ENCODE data around the gene MSRB3.

MSRB3 gene

DNA sequence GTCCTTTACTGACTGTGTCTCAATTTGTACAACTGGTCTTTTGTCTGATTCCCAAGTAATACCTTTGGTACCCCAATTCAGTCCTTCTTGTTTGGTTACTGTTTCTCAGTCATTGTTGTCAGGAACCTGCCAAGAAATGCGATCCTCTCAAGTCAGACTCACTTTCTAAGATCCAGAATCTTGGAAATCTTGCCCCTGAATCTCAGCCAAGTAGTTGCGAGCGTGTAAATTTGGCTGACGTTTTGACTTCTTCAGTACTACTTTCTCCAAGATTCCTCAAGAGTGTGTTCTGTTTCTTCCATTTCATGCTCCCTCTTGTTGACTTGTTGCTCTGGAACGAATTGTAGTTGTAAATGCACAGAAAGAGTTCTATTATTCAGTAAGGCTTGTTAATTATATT lies 114.0 kb downstream of the MSRB3 start:
- no peak for DNase-seq (ENCODE audit: low read depth, low spot score)

DNA sequence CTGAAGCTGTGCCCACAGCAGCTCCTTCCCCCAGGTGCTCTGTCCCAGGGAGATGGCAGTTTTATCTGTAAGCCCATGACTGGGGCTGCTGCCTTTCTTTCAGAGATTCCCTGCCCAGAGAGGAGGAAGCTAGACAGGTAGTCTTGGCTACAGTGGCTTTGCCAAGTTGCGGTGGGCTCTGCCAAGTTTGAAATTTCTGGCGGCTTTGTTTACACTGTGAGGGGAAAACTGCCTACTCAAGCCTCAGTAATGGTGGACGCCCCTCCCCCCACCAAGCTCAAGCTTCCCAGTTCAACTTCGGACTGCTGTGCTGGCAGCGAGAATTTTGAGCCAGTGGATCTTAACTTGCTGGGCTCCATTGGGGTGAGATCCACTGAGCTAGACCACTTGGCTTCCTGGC lies 124.7 kb downstream of the MSRB3 start:
- no peak for DNase-seq (ENCODE audit: low read depth, low spot score)

DNA sequence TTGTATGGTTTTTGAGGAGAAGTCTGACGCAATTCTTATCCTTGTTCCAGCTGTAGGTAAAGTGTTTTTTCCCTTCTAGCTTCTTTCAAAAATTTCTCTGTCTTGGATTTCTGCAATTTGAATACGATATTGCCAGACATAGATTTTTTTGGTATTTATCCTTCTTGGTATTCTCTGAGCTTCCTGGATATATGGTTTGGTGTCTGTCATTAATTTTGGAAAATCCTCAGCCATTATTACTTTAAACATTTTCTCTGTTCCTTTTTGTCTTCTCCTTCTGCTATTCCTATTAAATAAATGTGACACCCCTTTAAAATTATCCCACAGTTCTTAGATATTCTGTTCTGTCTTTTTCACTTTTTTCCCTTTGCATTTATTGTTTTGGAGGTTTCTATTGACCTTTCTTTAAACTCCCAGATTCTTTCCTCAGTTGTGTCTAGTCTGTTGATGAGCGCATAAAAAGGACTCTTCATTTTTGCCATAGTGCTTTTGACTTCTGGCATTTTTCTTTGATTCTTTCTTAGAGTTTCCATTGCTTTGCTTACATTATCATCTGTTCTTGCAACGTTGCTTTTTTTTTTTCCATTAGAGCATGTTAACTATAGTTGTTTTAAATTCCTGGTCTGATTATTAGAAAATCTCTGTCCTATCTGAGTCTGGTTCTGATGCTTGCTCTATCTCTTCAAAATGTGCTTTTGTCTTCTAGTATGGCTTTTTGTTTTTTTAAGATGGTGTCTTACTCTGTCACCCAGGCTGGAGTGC lies 129.1 kb downstream of the MSRB3 start:
- no peak for DNase-seq (ENCODE audit: low read depth, low spot score)

DNA sequence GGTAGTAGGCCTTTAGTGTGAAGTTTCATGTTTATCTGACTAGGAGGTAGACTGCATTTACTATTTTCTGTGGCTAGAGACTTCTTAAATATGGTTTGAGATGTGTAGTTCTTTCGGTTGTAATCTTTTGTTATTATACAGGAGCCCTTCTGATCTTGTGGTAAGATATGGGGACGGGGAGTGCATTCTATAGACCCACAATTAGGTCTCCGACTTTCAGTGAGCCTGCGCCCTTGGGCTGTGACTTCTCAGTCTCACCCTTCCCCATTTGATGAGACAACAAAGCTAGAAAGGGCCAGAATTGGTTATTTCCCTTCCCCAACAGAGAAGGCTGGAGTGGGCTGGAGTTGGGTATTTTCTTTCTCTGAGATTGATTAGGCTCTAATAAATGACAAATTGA lies 130.0 kb downstream of the MSRB3 start:
- DNase-seq (ENCODE audit: low read depth, low spot score): no peak

DNA sequence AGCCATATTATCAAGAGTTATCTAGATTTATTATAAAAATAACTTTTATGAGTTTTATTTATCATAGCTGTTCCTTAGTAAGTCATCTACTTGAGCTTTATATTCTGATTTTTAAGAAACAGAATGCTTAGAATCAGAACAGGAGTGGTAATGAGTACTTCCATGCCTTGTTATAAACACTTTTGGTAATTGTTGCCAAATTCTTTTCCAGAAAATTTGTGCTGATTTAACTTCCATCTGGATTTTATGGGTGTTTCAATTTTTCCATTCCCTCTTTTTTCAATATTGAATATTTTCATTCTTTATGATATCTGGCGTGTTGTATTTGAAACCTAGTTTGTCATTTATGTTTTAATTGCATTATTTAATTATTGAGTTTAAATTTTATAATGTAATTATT lies 131.2 kb downstream of the MSRB3 start:
- DNase-seq (ENCODE audit: low read depth, low spot score): no peak

DNA sequence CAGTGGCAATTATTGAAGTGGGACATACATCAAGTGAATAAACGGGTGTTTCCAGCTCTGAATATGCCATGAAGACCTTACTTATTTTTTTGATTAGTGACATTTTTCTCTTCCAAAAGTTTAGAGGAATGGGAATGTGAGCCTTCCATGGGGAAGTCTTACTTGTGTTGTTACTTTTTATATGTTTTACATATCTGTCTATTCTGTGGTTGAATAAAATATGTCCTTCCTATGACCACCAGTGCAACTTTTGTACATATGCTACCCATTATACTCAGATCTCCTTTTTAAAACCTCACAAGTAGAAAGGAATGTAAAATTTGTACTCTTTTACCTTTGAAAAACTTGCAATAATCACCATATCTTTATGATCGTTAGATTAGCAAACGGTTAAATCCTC lies 132.7 kb downstream of the MSRB3 start:
- no peak for DNase-seq (ENCODE audit: low read depth, low spot score)

DNA sequence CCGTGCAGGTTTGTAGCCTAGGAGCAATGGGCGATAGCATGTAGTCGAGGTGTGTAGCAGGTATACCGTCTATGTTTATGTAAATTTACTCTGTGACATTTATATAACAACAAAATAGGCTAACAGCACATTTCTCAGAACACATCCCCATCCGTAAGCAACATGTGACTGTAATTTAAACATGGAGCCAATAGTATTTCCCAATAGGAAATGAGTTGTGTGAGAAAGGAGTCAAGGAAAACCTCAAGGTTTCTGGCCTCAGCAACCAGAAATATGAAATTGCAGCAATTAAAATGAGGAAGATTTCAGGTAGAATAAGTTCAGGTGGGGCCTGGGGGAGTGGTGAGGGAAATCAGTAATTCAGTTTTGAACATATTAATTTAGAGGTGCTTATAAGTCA lies 136.0 kb downstream of the MSRB3 start:
- no peak for DNase-seq (ENCODE audit: low read depth, low spot score)

GRCh38 chr12:65415826-65416225 lies 137.3 kb downstream of the MSRB3 start:
- no peak for DNase-seq (ENCODE audit: low read depth, low spot score)

DNA sequence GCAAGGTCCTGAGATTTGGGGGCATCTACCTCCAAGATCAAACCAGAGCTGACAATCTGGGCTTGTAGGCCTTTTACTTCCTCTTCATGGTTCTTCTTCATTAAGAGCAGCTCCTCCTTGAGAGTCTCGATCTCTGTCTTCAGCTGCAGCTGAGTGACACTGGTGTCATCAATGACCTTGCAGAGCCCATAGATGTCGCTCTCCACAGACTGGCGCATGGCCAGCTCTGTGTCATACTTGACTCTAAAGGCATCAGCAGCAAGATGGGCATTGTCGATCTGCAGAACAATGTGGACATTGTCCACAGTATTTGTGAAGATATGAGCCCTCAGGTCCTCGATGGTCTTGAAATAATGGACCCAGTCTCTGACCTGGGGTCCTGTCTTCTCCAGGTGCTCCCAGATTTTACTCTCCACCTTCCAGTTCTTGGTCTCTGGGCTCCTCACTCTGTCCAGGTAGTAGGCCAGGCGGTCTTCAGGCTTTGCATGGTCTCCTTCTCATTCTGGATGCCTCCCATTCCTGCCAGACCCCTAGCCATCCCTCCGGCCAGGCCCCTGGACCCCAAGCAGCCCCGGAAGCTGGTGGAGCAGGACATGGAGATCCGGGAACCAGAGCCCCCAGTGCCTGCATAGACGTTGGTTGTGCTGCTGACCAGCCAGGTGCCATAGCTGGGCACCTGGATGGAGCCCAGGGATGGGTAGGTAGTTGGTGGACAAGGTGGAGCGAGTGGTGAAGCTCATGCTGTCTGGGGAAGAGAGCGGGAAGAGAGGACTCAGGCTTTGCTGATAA lies 141.0 kb downstream of the MSRB3 start:
- DNase-seq (ENCODE audit: low read depth, low spot score): no peak

GRCh38 chr12:65420941-65421340 lies 142.5 kb downstream of the MSRB3 start:
- no peak for DNase-seq (ENCODE audit: low read depth, low spot score)

DNA sequence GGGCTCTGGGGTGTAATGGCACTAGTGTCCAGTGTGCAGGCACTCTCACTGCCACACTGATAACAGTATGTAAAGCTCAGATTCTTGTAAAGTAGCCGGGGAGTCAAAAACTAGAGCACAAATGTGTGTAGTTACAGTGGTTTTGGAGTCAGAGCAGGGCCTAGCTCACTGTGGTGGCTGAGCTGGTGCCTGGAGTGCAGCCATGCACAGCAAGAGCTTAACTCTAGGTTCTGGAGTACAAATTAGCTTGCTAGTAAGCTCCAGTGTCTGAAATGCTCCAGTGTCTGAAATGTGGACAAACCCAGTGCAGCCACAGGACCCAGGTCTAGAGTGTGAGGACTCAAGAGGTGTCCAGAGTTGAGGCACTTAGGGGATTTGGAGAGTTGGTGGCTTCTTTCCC lies 149.2 kb downstream of the MSRB3 start:
- no peak for DNase-seq (ENCODE audit: low read depth, low spot score)

DNA sequence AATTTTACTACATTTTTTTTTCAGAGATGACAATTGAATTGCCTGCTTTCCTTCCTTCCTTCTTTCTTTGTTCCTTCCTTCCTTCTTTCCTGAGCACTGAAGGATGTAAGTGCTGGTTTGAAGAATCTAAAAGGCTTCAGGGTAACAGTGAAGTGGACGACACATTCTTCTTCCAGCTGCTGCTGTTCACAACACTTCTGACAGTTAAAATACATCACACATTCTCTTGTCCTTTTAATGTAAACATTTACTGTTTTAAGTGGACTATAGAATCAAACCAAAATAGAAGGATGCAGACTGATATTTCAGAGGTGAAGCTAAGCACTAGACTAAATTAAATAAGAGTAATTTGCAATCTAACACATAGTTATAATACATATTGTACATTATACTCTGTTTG lies 151.5 kb downstream of the MSRB3 start:
- no peak for DNase-seq (ENCODE audit: low read depth, low spot score)

DNA sequence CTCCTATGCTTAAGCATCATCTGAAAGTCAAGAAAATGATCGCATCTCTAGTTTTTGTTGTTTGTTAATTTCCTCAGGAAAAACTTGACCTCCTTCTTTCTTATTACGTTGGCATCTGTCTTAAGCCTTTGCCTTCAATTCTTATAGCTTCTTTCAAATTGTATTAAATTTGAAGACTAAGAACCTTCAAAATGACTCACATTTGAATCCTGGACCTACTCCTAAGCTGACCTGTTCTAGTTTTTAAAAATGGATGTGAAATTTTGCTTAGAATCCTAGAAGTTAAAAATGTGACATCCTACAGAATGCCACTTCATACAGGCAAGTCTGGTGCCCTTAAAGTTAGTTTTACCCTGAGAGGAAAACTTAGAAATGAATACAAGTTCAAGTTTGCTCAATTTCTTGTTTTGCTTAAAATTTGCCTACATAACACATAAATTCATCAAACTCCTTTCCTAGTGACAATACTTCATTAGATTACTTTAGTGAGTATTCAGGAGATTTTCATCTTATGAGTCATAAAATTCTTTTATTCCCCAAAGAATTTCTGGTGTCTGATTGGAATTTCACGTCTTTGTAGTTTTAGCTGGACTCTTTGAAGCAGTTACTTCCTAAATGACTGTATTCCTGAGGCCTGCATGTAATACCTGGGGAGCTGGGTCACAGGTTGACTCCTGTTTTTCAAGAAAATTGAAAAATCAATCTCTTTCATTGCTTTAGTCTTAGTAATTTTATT lies 152.3 kb downstream of the MSRB3 start:
- DNase-seq (ENCODE audit: low read depth, low spot score): no peak

DNA sequence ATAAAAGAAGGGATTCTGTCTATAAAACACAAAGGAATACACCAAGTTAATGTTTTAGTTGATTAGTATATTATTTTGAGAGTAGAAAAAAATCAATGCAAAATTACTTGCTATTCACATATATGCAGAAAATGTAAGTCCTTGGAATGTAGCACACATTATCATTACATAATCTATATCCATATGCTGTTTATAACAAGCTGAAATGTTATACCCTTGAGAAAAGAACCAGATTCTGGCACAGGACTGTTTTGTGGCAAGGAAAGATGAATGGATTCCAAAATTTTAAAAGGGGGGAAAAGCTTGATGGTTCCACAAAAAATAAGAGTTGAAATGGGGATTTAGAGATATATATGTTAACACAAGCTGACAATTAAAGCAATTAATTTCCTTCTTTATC lies 153.6 kb downstream of the MSRB3 start:
- DNase-seq (ENCODE audit: low read depth, low spot score): no peak

DNA sequence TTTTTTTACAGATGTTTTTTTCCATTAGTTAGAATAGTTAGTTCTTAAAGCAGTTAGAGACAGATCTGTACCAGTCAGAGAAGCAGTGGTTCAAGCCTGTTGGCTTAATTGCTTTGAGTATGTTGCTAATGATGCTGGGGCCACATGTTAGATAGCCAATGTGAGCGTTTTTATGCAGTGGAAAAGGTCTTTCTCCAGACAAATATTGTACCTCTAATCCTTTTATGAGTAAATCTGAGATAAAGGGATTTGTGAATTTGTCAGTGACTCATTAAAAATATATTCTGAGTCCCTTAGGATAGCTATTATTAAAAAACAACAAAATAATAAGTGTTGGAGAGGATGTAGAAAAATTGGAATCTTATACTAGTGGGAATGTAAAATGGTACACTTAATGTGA lies 154.2 kb downstream of the MSRB3 start:
- no peak for DNase-seq (ENCODE audit: low read depth, low spot score)

- no peak for DNase-seq (ENCODE audit: low read depth, low spot score)
These were observed 156.3 kb downstream of the MSRB3 start for GRCh38 chr12:65434737-65435136.

- no peak for DNase-seq (ENCODE audit: low read depth, low spot score)
These were observed 164.6 kb downstream of the MSRB3 start for GRCh38 chr12:65443038-65443437.

DNA sequence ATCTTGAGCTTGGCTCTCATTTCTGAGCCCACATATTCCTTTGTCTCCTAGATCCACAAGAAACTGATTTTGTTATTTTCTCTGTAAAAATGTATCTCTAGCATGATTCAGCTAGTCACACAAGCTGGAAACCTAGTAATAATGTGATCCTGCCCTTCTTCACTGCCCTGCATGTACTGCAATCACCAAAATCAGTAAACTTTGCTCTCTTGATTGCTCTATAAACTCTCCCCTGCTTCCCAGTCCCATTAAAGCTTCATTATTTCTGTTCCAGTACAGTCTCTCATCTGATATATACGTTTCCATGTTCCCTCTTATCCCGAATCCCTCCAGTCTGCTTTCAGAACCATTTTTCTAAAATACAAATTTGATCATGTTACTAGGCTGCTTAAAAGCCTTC lies 166.5 kb downstream of the MSRB3 start:
- no peak for DNase-seq (ENCODE audit: low read depth, low spot score)

DNA sequence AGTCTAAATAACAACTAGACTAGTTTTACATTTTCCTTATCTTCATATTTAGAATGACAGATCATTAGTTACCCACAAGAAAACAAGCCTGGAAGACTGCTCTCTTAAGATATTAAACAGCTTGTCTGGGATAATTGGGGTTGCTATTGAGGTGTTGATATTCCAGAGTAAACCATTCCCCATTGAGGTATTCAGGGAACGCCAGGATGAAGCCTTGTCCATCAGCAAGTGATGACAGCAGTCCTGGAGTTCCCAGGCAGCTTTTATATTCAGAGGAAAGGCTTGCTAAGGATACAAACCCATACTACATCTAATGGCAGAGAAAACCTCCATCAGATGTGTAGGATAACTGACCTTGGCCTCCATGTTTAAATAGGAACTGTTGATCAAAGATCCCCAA lies 168.4 kb downstream of the MSRB3 start:
- DNase-seq (ENCODE audit: low read depth, low spot score): no peak

- no peak for DNase-seq (ENCODE audit: low read depth, low spot score)
These were observed 170.9 kb downstream of the MSRB3 start for GRCh38 chr12:65449400-65449799.

DNA sequence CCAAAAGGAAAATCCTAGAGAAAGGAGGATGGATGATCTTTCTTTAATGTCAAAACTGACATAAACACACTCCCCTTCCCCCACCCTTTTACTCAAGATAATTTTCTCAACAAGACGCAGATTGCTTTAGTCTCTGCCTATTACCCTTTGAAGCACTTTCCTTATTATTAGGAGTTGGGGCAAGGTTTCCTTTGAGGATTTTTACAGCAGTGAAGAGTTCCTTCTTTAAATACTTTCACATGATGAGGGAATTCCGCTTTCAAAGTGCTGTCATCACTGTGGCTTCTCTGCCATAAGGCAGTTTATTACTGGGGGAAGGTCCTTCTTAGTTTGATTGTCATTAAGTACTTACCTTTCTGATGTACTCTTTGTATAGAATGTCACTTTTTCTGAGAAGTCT lies 172.1 kb downstream of the MSRB3 start:
- no peak for DNase-seq (ENCODE audit: low read depth, low spot score)

DNA sequence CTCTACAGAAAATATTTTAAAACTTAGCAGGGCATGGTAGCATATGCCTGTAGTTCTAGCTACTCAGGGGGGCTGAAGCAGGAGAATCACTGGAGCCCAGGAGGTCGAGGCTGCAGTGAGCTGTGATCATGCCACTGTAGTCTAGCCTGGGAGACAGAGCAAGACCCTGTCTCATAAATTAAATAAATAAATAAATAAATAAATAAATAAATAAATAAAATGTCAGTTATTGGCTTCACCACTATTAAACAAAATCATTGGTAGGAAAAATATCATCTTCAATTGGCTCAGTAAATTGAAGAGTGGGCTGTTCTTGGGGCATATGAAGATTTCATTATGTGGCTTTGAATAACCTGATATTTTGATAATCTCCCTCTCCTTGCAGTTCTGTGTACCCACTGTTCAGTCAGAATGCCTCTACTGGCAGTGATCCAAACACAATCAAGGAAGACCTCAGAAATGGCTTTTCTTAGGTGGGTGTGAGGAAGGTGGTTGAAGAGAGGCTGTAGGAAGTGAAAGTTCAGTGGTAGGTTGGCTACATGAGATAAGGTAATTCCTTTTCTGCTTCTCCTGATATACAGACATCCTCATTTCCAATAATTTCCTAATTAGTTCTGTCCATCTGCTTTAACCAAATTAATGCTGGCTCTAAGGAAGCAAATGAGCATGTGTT lies 175.8 kb downstream of the MSRB3 start:
- DNase-seq (ENCODE audit: low read depth, low spot score): no peak

Data from brain pericyte (primary cell).